HG03139 (cell line): Measurements from ENCODE around the gene SLC25A51.
A peak's percentile ranks its signal among the peaks of the same experiment; 100 is the strongest.
"Not testable (repeated sequence)": the region's sequence is repeated elsewhere in the genome, so short reads cannot be mapped to it uniquely, and the experiment has no call there.

Source experiments
- ATAC-seq: cut with Tn5 transposase; IDR thresholded peaks from one replicate; pipeline ENCODE4 v1.9.1; 2021; ENCODE audit not compliant: unreplicated experiment

Gene SLC25A51

GRCh38 chr9:37905776-37906175 lies 1.8 kb upstream of the SLC25A51 start:
- ATAC-seq: no peak

DNA sequence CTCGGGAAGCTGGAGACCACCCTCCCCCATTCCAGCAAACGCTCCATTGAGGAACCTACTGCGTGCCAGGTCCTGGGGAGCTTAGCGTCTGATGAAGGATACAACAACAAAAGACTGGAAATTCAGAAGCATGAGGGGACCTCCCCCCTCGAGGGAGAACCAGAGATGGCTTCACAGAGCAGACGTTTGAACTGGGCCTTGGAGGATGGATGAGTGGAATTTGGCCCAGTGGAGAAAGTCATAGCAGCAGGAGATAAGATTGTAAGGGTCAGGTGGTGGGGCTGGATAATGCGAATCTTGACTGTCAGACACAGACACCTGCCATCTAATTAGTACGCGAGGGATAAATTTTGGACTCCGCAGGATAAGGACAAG lies 1.2 kb upstream of the SLC25A51 start:
- ATAC-seq: no peak

DNA sequence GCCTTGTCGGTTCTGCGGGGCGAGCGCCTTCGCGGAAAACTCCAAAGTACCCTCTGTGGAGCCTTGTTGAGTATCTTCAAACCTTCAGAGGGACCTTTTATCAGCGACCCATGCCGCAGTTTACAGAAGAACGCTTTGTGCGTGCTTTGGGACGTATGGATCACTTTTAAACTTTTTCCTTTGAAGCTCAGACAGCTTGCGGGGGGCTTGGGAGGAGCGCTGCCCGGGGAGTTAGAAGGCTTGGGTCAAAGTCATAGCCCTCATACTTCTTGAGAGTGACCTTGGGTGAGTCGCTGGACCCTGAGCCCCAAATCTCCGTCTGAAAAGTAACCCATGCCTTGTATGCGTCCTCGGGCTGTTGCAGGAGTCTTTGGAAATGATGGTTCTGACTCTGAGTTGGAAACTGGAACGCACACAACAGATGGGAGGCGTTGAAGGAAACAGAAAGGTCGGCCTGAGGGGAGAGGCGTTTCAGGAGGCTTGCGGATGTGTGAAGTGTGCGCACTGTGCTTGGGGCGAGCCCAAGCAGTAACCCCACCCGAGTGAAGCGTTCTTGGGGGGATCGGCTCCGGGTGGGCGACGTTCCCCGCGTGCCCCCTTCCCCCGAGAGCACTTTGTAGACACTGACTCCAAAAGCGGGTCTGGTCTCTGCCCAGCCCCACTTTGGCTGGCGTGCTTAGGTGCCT lies 661 bp upstream of the SLC25A51 start:
- no peak for ATAC-seq

DNA sequence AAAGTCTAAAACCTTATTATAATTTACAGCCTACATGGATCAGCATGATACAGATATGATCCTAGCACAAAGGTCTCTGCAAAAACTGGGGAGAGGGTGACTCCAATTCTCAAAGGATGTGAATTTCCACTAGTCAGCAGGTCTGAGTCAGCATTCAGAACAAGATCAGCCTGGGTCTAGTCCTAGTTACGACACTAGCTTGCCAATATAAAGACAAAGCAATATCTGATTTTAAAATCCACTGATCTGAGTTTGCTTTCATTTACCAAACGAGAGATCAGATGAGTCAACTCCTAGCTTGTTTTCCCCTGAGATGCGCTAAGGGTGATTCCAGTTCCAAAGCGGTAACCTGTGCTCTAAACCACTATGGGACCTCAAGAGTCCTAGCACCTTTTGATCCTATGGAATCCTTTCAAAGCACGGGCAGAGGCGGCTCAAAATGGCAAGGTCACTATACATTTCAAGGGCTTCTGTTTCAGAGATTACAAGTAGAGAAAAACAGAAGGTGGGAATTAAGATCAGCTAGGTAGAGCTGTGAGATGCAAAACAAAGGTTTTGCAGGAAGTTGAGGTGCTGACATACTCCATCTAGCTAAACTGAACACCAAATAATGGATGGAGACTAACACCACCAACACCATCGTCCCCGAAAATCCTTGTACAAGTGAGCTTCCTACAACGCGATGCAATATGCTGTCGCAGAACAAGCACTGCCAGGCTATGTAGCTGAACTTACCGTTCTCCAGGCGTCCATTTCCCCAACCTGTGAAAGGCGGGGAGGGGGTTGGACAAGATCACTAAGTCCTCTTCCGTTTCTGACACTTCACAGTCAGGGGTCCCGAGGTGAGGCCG lies 906 bp downstream of the SLC25A51 start:
- ATAC-seq: peak; percentile 4

DNA sequence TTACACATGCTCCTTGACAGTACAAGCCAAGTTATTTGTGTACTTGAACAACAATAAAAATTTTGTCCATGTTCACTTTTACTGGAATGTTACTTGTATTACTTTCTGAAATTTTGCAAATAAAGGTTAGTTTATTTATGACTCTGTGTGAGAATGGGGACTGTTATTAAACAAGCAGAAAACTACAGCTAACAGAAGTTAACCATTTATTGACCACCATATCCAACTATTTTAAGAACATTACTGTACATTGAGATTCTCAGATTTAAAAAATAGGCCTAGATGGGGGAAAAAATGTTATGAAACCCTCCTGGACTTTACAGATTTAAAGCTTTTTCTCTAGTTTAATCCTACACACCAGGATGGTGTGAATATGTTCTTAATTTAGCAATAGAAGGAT lies 1.8 kb downstream of the SLC25A51 start:
- no peak for ATAC-seq

DNA sequence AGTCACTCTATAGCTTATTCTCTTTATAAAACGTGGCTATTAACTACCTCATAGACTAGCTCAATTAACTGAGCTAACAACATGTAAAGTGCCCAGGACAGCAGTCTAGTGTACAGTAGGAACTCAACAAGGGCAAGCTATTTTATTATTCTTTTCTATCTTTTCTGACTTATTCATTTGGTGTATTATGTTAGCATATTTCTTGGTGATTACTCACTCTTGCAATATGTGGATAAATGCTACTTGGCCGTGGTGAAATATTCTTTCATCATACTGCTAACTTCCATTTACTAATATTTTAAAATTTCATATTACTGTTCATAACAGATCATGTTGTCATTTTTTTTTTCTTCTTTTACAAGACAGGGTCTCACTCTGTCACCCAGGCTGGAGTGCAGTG lies 4.9 kb downstream of the SLC25A51 start:
- no peak for ATAC-seq

- ATAC-seq: no peak
Measured at GRCh38 chr9:37897665-37898064, 6.3 kb downstream of the SLC25A51 start.

GRCh38 chr9:37892063-37892462 lies 11.9 kb downstream of the SLC25A51 start:
- ATAC-seq: no peak

- not testable (repeated sequence) for ATAC-seq
Measured at GRCh38 chr9:37891042-37891441, 12.9 kb downstream of the SLC25A51 start.

DNA sequence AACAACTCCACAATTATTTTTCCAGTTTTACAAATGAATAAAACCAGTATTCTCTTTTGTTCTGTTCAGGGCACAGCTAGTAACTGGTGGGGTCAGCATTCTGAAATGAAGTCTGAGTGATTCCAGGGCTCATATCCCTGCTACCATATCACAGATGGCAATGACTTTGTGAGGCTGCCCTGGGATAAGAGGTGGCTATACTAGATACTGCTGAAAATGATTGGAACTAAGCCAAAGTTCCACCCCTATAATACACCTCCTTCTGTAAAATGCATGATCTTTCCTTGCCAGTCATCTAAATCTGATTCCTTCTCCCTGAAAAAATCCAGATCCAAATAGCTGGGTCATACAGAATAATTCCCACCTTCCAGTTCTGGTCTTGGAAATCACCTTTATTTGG lies 14.4 kb downstream of the SLC25A51 start:
- ATAC-seq: no peak

GRCh38 chr9:37887977-37888583 lies 15.8 kb downstream of the SLC25A51 start:
- not testable (repeated sequence) for ATAC-seq

GRCh38 chr9:37880916-37881479 lies 22.9 kb downstream of the SLC25A51 start:
- no peak for ATAC-seq

DNA sequence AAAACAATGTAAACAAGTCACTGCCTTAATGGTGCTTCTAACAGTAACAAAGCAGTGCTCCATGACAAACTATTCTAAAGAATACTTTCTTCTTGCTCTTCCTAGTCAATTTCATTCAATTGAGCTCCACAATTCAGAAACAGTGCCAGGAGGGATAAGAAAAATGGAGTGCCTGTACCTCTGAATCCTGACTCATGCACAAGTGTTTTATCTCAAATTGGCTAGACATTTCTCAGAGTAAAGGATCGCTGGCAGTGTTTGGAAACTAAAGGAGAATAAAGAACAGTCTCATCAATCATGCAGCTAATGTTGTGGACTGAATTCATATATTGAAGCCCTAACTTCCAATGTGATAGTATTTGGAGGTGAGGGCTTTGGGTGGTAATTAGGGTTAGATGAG lies 27.6 kb downstream of the SLC25A51 start:
- no peak for ATAC-seq

- ATAC-seq: no peak
Measured at GRCh38 chr9:37873955-37874354, 30.0 kb downstream of the SLC25A51 start.

- no peak for ATAC-seq
Measured at GRCh38 chr9:37870799-37871176, 33.1 kb downstream of the SLC25A51 start.

- ATAC-seq: no peak
Measured at GRCh38 chr9:37870081-37870798, 33.7 kb downstream of the SLC25A51 start.

- no peak for ATAC-seq
Measured at GRCh38 chr9:37862530-37862929, 41.4 kb downstream of the SLC25A51 start.

DNA sequence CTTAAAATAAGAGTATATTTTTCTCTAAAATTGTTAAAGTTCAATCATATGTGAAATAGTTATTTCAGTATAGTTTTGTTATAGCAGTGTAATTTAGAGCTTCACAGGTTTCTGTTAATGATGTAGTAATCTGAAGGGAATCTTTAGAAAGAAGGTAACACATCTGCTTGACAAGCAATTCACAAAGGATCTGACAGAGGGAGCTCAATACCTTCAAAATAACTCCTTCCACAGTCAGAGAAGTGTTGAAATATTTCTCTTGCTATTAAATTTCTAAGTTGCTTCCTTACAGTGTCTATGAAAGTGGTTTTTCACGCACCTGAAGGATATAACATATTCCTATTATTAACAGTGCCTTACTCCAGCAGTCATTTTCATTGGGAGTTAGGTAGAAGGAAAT lies 44.9 kb downstream of the SLC25A51 start:
- ATAC-seq: no peak

DNA sequence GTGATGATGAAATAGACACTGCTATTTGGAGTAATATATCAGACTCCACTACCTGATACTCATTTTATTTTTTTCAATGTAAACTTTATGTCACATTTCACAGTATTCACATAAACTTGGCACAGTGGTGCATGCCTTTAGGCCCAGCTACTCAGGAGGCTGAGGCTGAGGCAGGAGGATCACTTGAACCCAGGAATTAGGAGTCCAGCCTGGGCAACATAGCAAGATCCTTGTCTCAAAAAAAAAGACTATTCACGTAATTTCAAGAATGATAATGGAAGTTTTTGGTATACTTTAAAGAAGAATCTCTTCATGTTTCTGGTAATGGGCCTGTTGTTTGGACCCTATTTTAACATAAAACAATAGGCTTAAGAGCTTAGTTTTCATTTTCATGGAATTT lies 47.4 kb downstream of the SLC25A51 start:
- no peak for ATAC-seq

GRCh38 chr9:37852222-37852621 lies 51.7 kb downstream of the SLC25A51 start:
- ATAC-seq: no peak

DNA sequence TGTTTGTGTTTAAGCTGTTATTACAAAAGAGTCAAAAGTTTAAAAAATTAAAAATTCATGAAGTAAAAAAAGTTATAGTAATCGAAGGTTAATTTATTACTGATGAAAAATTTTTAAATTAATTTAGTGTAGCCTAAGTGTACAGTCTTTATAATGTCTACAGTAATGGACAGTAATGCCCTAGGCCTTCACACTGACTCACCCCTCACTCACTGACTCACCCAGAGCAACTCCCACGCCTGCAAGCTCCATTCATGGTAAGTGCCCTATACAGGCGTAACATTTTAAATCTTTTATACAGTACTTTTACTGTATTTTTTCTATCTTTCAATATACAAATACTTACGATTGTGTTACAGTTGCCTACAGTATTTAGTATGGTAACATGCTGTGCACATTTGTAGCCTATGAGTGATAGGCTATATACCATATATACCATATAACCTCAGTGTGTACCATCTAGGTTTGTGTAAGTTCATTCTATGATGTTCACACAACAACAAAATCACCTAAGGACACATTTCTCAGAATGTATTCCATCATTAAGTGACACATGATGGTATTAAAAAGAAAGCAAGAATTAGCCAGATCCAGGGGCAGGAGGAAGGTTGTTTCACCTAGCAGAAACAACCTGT lies 63.2 kb downstream of the SLC25A51 start:
- no peak for ATAC-seq
